Vagina (tissue), 2 donors: ENCODE measurements around the gene GJD3. TPM values are rescaled to one million over a fixed set of nuclear protein-coding genes. Genes with fewer than 3 reads are reported as not detected.

Experiments
- DNase-seq, 2 donors: peaks; one replicate each; pipeline ENCODE4 v3.0.0-alpha.2; 2017; ENCODE audit errors: extremely low spot score in 2 of 2
- H3K27ac ChIP-seq: fragments of 200-600 bp; sonication (generic); one replicate; pipeline ENCODE4 v1.5.1; 2019
- H3K27me3 ChIP-seq: fragments of 200-600 bp; sonication (generic); one replicate; pipeline ENCODE4 v1.5.1; 2019
- H3K36me3 ChIP-seq, 2 donors: fragments of 200-600 bp; sonication (generic); one replicate each; pipeline ENCODE4 v1.5.1; 2017 to 2019
- H3K4me1 ChIP-seq: fragments of 200-600 bp; sonication (generic); one replicate; pipeline ENCODE4 v1.5.1; 2019
- H3K4me3 ChIP-seq, 2 donors: fragments of 200-600 bp; sonication (generic); 1 replicate in 1 of 2; 2 replicates in 1 of 2; pipeline ENCODE4 v1.5.1; 2016 to 2019
- H3K9me3 ChIP-seq: fragments of 200-600 bp; sonication (generic); one replicate; pipeline ENCODE4 v1.5.1; 2019
- POLR2A ChIP-seq, 2 donors: fragments of 450-650 bp; IDR thresholded peaks; one replicate each; pipeline ENCODE4 v1.6.1; 2017; ENCODE audit warnings: antibody characterized with exemption in 2 of 2, mild to moderate bottlenecking in 2 of 2, moderate library complexity in 2 of 2
- POLR2AphosphoS5 ChIP-seq, 2 donors: sonication (generic); formaldehyde crosslinking; IDR thresholded peaks; one replicate each; pipeline ENCODE4 v1.9.0; 2017; ENCODE audit warnings: antibody characterized with exemption in 2 of 2, mild to moderate bottlenecking in 2 of 2, low read depth in 1 of 2; ENCODE audit not compliant: insufficient read depth in 1 of 2
- intact Hi-C: fragments of 100-400 bp; cut with DNase I; formaldehyde crosslinking; loops from one replicate; pipeline ENCODE4 v1.15.1; 2023
- total RNA-seq: library from RNA; depleted of rRNA; stranded (reverse); fragments of >200 nt; gene quantifications from one replicate; pipeline ENCODE4 v1.2.3, GENCODE V29; 2016
- TF ChIP-seq, protein P1 (sequence below), 3 experiments: fragments of 450-650 bp in 2 of 3; fragments of 200-600 bp in 1 of 3; sonication (generic) in 1 of 3; IDR thresholded peaks; one replicate each; pipeline ENCODE4 v1.5.1; 2017 to 2019; ENCODE audit warnings: antibody characterized with exemption in 3 of 3, mild to moderate bottlenecking in 2 of 3, moderate library complexity in 2 of 3

The GJD3 gene
- total RNA-seq, 1 donor from 2014 or later = 12.0 TPM

DNA sequence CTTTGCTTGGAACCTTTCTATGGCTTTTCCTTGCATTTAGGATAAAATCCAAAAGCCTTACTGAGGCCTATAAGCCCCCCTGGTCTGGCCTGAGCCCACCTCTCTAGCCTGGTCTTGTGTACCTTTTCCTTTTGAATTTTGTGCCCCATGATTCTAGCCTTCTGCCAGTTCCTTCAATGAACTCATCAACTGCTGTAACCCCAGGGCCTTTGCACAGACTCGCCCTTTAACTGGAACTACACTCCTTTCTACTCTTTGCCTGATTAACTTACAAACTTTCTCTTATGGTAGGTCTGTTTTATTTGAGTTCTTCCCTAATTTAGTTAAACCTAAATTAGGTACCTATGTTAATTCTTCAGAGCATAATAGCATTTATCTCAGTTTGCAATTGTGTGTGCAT is 24.2 kb downstream of the GJD3 start:
- H3K9me3 ChIP-seq = no peaks in the 10 kb centered on the region
- H3K36me3 ChIP-seq = no peaks in the 10 kb centered on the region
- intact Hi-C loops = no loop called here
- H3K27me3 ChIP-seq = no peaks in the 10 kb centered on the region
- no peak for TF ChIP-seq POLR2A (IDR thresholded peaks at IDR 0.05)
- no peak for TF ChIP-seq POLR2AphosphoS5 (IDR thresholded peaks at IDR 0.05; ENCODE audit: insufficient read depth in 1 of 2, low read depth in 1 of 2)
- TF ChIP-seq, protein P1, sequence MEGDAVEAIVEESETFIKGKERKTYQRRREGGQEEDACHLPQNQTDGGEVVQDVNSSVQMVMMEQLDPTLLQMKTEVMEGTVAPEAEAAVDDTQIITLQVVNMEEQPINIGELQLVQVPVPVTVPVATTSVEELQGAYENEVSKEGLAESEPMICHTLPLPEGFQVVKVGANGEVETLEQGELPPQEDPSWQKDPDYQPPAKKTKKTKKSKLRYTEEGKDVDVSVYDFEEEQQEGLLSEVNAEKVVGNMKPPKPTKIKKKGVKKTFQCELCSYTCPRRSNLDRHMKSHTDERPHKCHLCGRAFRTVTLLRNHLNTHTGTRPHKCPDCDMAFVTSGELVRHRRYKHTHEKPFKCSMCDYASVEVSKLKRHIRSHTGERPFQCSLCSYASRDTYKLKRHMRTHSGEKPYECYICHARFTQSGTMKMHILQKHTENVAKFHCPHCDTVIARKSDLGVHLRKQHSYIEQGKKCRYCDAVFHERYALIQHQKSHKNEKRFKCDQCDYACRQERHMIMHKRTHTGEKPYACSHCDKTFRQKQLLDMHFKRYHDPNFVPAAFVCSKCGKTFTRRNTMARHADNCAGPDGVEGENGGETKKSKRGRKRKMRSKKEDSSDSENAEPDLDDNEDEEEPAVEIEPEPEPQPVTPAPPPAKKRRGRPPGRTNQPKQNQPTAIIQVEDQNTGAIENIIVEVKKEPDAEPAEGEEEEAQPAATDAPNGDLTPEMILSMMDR (IDR thresholded peaks at IDR 0.05) = no peak
- H3K27ac ChIP-seq = peak overlapping the region; percentile 97
- DNase-seq = no peak
- peaks cover 89% of the 10 kb centered on the region for H3K4me1 ChIP-seq
- H3K4me3 ChIP-seq = no peak overlapping the region

DNA sequence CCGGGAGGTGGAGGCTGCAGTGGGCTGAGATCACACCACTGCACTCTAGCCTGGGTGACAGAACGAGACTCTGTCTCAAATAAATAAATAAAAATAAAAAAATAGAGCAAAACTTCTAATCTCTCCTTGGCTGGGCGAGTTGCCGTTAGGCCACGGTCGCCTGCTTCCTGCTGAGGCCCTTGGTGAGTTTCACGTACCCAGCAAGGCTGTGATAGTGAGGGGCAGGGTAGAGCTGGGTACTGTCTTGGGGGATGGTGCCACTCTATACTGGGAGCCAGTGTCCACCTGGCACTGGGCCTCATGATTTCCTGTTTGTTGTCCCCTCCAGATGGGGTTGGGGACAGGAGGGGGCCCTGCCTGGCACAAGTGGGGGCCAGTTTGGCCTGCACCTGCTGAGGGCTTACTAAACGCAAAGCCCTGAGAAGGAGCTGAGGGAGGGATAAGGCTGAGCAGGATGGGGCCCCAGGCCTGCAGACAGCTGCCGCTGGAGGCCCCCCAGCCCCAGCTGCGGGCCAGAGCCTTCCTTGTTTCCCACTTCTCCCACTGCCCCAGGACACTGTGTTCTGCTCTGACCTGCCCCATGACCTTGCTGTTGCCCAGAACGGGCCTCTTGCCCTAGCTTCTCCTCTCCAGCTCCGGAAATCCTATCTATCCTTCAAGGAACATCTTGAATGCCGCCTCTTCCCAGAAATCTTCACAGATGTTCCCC is 25.4 kb downstream of the GJD3 start:
- intact Hi-C loops = no loop called here
- H3K27me3 ChIP-seq = no peaks in the 10 kb centered on the region
- H3K4me3 ChIP-seq = no peak overlapping the region
- peaks cover 89% of the 10 kb centered on the region for H3K4me1 ChIP-seq
- no peaks in the 10 kb centered on the region for H3K9me3 ChIP-seq
- peak overlapping the region; percentile 97 for H3K27ac ChIP-seq
- no peaks in the 10 kb centered on the region for H3K36me3 ChIP-seq
- no peak for TF ChIP-seq POLR2A (IDR thresholded peaks at IDR 0.05)
- peak in 1 of 2 donors; percentile 40 for TF ChIP-seq POLR2AphosphoS5 (IDR thresholded peaks at IDR 0.05; ENCODE audit: insufficient read depth in 1 of 2, low read depth in 1 of 2)
- TF ChIP-seq, protein P1 (IDR thresholded peaks at IDR 0.05) = no peak
- DNase-seq = no peak

- TF ChIP-seq POLR2AphosphoS5 (IDR thresholded peaks at IDR 0.05; ENCODE audit: insufficient read depth in 1 of 2, low read depth in 1 of 2) = no peak
- no peak for TF ChIP-seq POLR2A (IDR thresholded peaks at IDR 0.05)
- TF ChIP-seq, protein P1 (IDR thresholded peaks at IDR 0.05) = no peak
- Histone ChIP-seq H3K9me3 (no peaks in the 10 kb centered on the region), H3K4me1 (peaks cover 89% of the 10 kb centered on the region)
These were observed 26.5 kb downstream of the GJD3 start for GRCh38 chr17:40338058-40338457.

DNA sequence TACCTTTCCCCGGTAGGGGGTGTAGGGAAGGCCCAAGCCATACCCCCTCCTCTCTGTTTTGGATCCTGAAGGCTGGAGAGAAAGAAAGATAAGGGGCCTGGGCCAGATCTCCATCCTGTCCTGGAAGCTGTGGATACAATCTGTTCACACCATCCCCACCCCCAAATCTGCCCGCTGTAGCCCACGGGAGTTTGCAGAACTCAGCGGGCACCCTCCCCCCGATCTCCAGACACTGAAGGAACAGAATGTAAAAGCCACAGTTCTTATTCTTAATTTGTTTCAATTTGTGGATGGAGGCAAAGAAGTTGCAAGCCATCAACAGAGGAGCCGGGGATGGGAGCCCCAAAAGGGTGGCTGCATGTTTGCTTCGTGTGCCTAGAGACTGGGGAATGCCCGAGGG is 27.2 kb downstream of the GJD3 start:
- Histone ChIP-seq H3K27ac (peak overlapping the region; percentile 81), H3K4me1 (peaks cover 89% of the 10 kb centered on the region), H3K4me3 (no peak overlapping the region), H3K27me3 (no peaks in the 10 kb centered on the region), H3K9me3 (no peaks in the 10 kb centered on the region), H3K36me3 (no peaks in the 10 kb centered on the region)
- no peak for DNase-seq
- TF ChIP-seq POLR2AphosphoS5 (IDR thresholded peaks at IDR 0.05; ENCODE audit: insufficient read depth in 1 of 2, low read depth in 1 of 2) (no peak), POLR2A (IDR thresholded peaks at IDR 0.05) (no peak)
- TF ChIP-seq, protein P1 (IDR thresholded peaks at IDR 0.05) = no peak
- intact Hi-C loops = no loop called here

More at GRCh38 chr17:40338058-40338457, 26.5 kb downstream of the GJD3 start:
- no peaks in the 10 kb centered on the region for H3K36me3 ChIP-seq
- no peak for DNase-seq
- no peak overlapping the region for H3K4me3 ChIP-seq
- H3K27me3 ChIP-seq = no peaks in the 10 kb centered on the region
- peak overlapping the region; percentile 81 for H3K27ac ChIP-seq
- intact Hi-C loops = no loop called here

DNA sequence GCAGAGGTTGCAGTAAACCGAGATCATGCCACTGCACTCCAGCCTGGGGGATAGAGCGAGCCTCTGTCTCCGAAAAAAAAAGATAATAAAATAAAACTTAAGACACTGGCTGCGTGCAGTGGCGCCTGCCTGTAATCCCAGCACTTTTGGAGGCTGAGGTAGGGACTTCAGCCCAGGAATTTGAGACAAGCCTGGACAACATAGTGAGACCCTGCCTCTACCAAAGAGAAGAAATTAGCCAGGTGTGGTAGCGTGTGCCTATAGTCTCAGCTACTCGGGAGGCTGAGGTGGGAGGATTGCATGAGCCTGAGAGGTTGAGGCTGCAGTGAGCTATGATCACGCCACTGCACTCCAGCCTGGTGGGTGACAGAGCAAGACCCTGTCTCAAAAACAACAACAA is 28.9 kb downstream of the GJD3 start:
- Histone ChIP-seq H3K4me3 (no peak overlapping the region), H3K9me3 (no peaks in the 10 kb centered on the region), H3K27me3 (no peaks in the 10 kb centered on the region), H3K27ac (peak overlapping the region; percentile 81), H3K4me1 (peaks cover 97% of the 10 kb centered on the region), H3K36me3 (no peaks in the 10 kb centered on the region)
- no peak for DNase-seq
- peak in 1 of 2 donors; percentile 47 for TF ChIP-seq POLR2AphosphoS5 (IDR thresholded peaks at IDR 0.05; ENCODE audit: insufficient read depth in 1 of 2, low read depth in 1 of 2)
- no peak for TF ChIP-seq POLR2A (IDR thresholded peaks at IDR 0.05)
- TF ChIP-seq, protein P1 (IDR thresholded peaks at IDR 0.05) = no peak
- intact Hi-C loops = no loop called here
